Mesodermal cell (in vitro differentiated cells): ENCODE measurements around the gene NOTUM.

Experiments used
- H3K27ac ChIP-seq: 2 replicates; pipeline ENCODE4 v1.7.0; 2013; ENCODE audit warnings: mild to moderate bottlenecking, low read depth, low read length, moderate library complexity; ENCODE audit not compliant: severe bottlenecking
- H3K36me3 ChIP-seq: 2 replicates; pipeline ENCODE4 v1.7.1; 2013; ENCODE audit warnings: mild to moderate bottlenecking, low read length, moderate library complexity; ENCODE audit not compliant: control insufficient read depth, insufficient read depth
- H3K4me1 ChIP-seq: one replicate; pipeline ENCODE4 v1.7.1; 2013; ENCODE audit warnings: mild to moderate bottlenecking, low read length; ENCODE audit not compliant: insufficient read depth, control insufficient read depth, poor library complexity, severe bottlenecking
- H3K4me3 ChIP-seq: 2 replicates; pipeline ENCODE4 v1.7.0; 2013; ENCODE audit warnings: low read length, control low read depth, mild to moderate bottlenecking; ENCODE audit not compliant: insufficient read depth, poor library complexity, severe bottlenecking; ENCODE audit errors: extremely low read depth
- H3K9me3 ChIP-seq: 2 replicates; pipeline ENCODE4 v1.7.1; 2013; ENCODE audit warnings: mild to moderate bottlenecking, low read length, moderate library complexity; ENCODE audit not compliant: control insufficient read depth
- WGBS, 2 experiments: methylation state at CpG; one replicate each; pipeline ENCODE4 v1.1.5; 2013; ENCODE audit warnings: missing lambda C conversion rate in 2 of 2; ENCODE audit not compliant: insufficient coverage in 2 of 2; 5-methylcytosine and 5-hydroxymethylcytosine counted together

The NOTUM gene

DNA sequence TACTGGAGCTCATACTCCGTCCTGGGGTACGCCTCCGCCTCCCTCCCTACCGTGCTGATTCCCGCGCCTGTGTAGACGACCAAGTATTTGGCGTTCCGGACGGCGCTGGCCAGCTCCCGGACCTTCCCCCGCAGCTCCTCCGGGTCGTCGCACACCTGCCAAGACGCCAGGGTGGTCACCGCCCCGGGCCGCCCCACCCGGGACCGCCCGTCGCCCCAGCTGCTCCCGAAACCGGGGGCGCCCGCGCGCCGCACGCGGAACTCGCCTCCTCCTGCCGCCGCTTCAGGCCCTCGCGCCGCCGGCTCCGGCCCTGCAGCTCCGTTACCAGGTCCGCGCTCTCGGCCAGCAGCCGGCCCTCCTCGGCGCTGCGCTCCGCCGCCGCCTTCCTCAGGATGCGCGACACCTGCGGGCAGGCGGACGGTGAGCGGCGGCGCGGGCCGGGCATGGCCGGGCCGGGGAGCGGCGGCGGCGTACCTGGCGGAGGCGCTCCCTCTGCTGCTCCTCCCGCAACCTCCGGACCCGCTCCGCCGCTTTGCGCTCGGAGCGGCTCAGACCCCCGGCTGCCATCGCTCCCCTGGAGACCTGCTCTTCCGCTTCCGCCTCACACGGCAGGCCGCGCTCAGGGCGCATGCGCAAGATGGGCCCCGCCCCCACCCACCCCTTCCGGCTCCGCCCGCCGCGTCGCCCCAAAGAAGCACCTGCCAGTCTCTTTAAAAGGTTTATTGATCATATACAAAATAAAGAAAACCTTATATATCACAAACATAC lies 43.2 kb downstream of the NOTUM start, which contains the start of gene SIRT7:
Gene SIRT7, minus strand, starts transcription at position 612 of the 768 bp plus-strand sequence. Its CDS starts 45 bp downstream, at position 567.
- Histone ChIP-seq H3K4me1 (peaks cover 7% of the 10 kb centered on the region), H3K9me3 (no peaks in the 10 kb centered on the region), H3K4me3 (peak within 1 kb of the TSS; percentile 65), H3K36me3 (peaks cover 65% of the 10 kb centered on the region), H3K27ac (no peak within 1 kb of the TSS)
- 1 to 2% methylated on average over 58 to 82 of the region's 94 CpGs for WGBS, 2 experiments

DNA sequence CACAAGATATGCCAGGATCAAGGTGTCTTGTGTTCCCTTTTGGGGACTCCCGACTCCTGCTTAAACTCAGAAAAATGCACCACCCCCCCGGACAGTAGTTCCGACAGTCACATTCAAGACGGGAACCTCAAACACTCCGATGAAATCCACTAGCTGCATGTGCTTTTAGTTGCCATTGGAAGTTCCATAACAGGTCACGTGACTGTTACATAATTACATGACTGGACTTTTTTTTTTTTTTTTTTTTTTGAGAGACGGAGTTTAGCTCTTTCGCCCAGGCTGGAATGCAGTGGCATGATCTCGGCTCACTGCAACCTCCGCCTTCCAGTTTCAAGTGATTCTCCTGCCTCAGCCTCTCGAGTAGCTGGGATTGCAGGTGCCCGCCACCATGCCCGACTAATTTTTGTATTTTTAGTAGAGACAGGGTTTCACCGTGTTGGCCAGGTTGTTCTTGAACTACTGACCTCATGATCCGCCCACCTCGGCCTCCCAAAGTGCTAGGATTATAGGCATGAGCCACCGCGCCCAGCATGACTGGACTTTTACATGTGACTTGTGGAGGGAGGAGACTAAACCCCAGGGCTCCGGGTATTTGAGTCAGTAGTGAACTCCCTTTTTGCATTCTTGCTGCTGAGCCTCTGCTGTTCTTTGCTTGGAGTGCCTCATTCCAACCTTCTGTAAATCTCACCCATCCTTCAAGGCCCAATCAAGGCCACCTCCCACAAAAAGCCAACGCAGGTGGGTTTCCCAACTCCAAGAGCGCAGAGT lies 44.6 kb downstream of the NOTUM start:
- Histone ChIP-seq H3K4me3 (peak overlapping the region; percentile 65), H3K4me1 (peaks cover 7% of the 10 kb centered on the region), H3K27ac (no peak overlapping the region), H3K9me3 (no peaks in the 10 kb centered on the region), H3K36me3 (peaks cover 66% of the 10 kb centered on the region)
- WGBS, 2 experiments: 86 to 95% methylated on average over 16 to 17 of the region's 21 CpGs

DNA sequence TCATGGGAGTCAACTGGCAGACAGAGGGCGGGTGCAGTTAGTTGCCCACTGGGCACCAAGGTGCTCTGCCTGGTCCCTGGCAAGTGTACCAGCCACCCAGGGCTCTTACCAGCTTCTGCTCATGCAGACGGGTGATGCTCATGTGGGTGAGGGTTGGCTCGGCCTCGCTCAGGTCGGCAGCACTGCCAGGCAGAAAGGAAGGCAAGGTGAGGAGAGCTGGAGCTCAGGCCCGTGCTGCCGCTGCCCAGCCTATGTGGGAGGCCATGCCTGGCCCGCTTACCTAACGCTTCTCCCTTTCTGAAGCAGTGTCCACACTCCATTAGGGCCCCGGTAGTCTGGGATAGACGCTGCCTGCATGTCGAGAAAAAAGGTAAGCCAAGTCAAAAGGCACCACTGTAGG lies 45.7 kb downstream of the NOTUM start:
- Histone ChIP-seq H3K4me3 (no peak overlapping the region), H3K9me3 (no peaks in the 10 kb centered on the region), H3K4me1 (peaks cover 7% of the 10 kb centered on the region), H3K27ac (no peak overlapping the region), H3K36me3 (peaks cover 57% of the 10 kb centered on the region)
- 92 to 97% methylated on average over 11 to 12 of the region's 12 CpGs for WGBS, 2 experiments

DNA sequence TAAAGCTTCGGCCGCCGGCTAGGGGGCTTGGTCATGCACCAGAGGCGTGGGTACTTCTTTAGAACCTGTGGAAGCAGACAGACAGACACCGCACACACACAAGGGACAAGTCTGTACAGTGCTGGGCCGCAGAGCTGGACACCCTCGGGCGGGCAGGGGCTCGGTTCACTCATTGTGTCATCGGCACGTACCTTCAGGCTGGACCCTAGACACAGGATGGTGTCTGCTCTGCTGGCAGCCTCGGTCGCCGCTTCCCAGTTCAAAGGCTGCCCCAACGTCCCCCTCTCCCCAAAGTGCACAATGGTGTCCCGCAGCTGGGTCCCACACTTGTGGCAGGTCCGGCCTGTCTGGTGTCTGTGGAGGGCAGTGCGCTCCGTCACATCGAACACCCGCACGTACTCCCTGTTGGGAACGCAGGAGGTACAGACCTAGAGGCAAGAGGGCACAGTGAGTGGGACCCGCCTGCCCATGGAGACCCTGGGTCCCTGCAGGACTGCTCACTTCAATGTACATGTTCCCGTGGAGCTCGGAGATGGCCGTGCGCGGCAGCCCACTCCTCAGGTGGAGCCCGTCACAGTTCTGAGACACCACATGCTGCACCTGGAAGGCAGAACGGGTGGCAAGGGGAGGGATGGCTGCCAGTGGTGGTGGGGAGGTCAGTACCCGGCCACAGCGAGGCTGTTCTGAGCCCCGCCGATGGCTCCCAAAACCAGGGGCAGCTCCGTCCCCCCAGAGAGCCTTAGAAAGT lies 46.7 kb downstream of the NOTUM start:
- H3K27ac ChIP-seq: no peak overlapping the region
- WGBS, 2 experiments: 93 to 96% methylated on average over 31 to 32 of the region's 36 CpGs

DNA sequence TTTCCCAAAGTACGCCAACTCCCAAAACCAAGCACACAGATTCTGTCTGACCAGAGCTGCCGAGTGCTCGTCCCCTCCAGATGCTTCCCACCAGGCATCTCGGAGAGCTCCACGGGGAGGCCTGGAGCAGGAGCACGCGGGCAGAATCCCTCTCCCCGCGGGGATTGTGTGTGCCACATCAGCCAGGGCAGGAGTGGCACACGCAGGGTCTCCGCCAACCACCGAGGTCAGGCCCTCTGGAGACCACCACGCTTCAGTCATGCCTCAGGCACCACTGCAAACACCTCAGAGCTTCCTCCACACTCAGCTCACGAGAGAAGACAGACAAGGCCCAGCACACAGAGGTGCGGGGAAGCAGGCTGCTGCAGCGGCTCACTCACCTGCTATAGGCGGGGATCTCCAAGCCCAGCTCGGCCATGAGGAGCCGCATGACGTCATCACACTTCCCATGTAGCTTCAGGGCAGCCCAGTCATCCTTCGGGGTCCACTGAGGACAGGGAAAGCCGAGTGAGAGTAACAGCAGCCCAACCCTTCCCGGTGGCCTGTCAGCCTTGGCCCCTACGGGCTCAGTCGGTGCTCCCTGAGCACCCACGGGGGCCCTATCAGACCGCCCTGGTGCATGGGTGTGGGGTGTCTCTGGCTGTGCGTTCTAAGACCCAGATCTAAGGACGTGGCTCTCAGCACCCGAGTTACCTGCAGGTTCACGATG lies 47.4 kb downstream of the NOTUM start:
- no peak overlapping the region for H3K4me3 ChIP-seq
- H3K27ac ChIP-seq: no peak overlapping the region
- peaks cover 59% of the 10 kb centered on the region for H3K36me3 ChIP-seq
- 94 to 97% methylated on average over 27 to 30 of the region's 31 CpGs for WGBS, 2 experiments
- H3K9me3 ChIP-seq: no peaks in the 10 kb centered on the region
- H3K4me1 ChIP-seq: peaks cover 10% of the 10 kb centered on the region

More for the DNA sequence above, 46.7 kb downstream of the NOTUM start:
- peaks cover 10% of the 10 kb centered on the region for H3K4me1 ChIP-seq
- no peak overlapping the region for H3K4me3 ChIP-seq
- H3K9me3 ChIP-seq: no peaks in the 10 kb centered on the region
- H3K36me3 ChIP-seq: peaks cover 56% of the 10 kb centered on the region

DNA sequence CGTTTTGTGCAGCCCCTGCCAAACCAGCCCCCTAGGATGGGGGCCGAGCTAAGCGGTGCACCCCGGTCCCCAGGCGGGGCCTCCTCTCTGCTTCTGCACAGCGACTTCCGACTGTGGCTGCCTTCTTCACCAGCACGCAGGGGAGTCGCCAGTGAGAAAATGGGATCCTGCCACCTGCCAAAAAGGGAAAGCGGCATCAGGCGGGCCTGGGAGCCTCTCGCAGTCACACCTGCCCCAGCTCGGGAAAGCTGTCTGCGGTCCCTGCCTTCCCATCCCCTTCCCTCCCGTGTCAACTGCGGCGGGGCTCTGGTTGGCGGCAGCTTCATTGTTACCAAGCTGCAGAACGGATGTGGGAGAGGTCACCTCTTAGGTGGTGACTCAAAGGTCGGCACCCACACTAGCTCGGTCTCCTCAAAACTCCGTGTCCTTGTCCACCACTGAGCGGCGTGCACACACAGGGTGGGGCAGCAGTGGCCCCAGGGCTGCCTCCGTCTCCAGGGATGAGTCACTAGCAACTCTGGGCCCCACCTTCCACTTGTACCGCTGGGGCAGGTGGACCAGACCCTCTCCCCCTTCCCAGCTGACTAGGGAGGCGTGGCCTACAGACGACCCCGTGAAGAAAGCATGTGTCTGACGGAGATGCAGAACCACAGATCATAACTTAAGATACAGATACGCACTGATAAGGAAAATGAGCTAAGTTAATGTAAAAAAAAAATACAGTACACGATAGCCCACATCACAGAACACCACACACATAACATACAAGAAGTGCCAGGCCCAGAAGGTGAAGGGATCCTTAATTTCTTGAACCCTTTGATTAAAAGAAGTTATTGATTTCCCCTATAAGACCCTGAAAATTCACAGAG lies 48.3 kb downstream of the NOTUM start:
- peaks cover 10% of the 10 kb centered on the region for H3K4me1 ChIP-seq
- H3K27ac ChIP-seq: no peak overlapping the region
- H3K4me3 ChIP-seq: no peak overlapping the region
- peaks cover 68% of the 10 kb centered on the region for H3K36me3 ChIP-seq
- 94 to 97% methylated on average over 25 to 26 of the region's 32 CpGs for WGBS, 2 experiments
- no peaks in the 10 kb centered on the region for H3K9me3 ChIP-seq

DNA sequence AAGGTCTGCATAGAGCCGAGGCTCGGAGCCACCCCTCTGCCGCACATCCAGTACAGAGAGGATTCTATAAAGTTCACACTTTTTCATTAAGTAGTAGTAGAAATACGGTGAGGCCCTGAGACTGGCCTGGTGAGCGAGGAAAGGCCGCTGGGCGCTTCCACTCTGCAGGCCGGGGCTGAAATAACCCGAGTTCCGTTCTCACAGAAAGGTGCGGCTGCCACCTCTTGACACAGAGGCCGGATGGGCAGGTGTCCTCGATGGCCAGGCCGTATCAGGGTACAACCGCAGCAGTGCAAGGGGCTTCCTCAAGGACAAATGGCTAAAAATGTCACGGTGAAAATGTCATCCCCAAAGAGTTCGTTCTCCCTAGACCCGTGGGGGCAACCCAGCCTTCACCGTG lies 49.0 kb downstream of the NOTUM start:
- H3K36me3 ChIP-seq: peaks cover 75% of the 10 kb centered on the region
- H3K27ac ChIP-seq: no peak overlapping the region
- WGBS, 2 experiments: 92 to 94% methylated on average over 15 to 19 of the region's 19 CpGs
- H3K9me3 ChIP-seq: no peaks in the 10 kb centered on the region
- peak overlapping the region; percentile 5 for H3K4me3 ChIP-seq
- peaks cover 6% of the 10 kb centered on the region for H3K4me1 ChIP-seq

DNA sequence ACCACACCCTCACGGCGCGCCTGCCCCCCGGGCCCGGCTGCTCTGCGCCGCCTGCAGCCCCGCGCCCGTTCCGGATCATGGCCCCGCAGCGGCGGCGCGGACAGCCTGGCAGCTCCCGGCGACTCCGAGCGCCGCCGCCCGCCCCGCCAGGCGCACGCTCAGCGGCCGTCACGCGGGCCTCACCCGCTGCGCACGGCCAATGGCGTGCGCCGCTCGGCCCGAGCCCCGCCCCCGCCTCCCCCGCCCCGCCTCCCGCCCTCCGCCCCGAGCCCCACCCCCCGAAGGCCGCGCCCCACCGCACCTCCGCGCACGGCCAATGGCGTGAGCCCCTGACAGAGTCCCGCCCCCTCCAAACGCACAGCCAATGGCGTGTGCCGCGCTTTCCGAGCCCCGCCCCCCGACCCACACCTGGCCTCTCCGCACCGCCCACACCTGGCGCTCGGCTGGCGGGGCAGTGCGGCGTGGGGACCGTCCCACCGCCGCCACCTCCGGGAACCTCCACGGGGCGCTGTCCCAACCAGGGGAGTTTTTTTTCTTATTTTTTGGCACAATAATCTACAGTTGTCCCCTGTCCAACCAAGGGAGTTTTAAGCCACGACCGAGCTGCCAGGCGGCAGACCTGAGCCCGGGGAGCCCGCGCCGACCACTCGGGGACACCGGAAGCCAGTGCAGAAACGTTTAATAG lies 49.6 kb downstream of the NOTUM start, which contains the start of gene PCYT2:
Gene PCYT2, minus strand, starts transcription at position 123 of the 685 bp plus-strand sequence. Its CDS starts 44 bp downstream, at position 79.
- peaks cover 80% of the 10 kb centered on the region for H3K36me3 ChIP-seq
- no peaks in the 10 kb centered on the region for H3K9me3 ChIP-seq
- peak within 1 kb of the TSS; percentile 65 for H3K4me3 ChIP-seq
- peaks cover 3% of the 10 kb centered on the region for H3K4me1 ChIP-seq
- no peak within 1 kb of the TSS for H3K27ac ChIP-seq
- WGBS, 2 experiments: 16 to 17% methylated on average over 42 of the region's 84 CpGs

DNA sequence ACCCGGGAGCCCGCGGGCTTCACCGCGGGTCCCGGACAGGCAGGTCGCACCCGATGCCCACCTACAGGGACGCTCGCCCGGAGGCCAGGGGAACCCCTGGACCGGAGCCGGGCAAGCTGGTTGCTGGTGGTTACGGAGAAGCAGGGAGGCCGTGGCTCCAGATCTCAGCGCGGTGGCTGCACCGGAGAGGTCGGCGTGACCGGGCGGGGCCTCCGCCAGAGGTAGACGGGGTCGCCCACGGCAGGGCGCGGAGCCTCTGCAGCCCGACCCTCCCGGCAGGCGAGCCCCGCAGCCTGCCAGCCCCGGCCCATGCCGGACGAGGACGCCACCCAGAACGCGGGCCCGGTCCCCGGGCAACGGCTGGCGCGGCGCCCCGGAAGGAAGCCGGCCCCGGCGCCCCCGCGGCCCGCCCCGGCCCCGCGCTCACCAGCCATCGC lies 50.1 kb downstream of the NOTUM start:
- Histone ChIP-seq H3K9me3 (no peaks in the 10 kb centered on the region), H3K36me3 (peaks cover 81% of the 10 kb centered on the region), H3K4me3 (peak overlapping the region; percentile 65), H3K27ac (no peak overlapping the region), H3K4me1 (peaks cover 3% of the 10 kb centered on the region)
- WGBS, 2 experiments: 1% methylated on average over 35 to 39 of the region's 55 CpGs
